ENCODE data around the gene SLC12A9.

SLC12A9 gene

GRCh38 chr7:100864263-100864845 is 11.8 kb downstream of the SLC12A9 start:
- no peak overlapping the region for H3K4me3 ChIP-seq (ENCODE audit: low read depth, low read length, poor library complexity, severe bottlenecking)
- no peaks in the 10 kb centered on the region for H3K27me3 ChIP-seq (ENCODE audit: insufficient read depth, low read length)
- no peaks in the 10 kb centered on the region for H4K20me1 ChIP-seq (ENCODE audit: insufficient read depth, low read length)
- H3K9me2 ChIP-seq (ENCODE audit: low read depth, low read length), result no peaks in the 10 kb centered on the region
- H2AFZ ChIP-seq (ENCODE audit: low read length), result no peak overlapping the region
- peaks cover 38% of the 10 kb centered on the region for H3K4me1 ChIP-seq (ENCODE audit: insufficient read depth, low read length, severe bottlenecking)
- no peaks in the 10 kb centered on the region for H3K9me3 ChIP-seq (ENCODE audit: low read length)
- H3F3A ChIP-seq (ENCODE audit: insufficient read depth, low read length), result no peaks in the 10 kb centered on the region
- H3K79me2 ChIP-seq (ENCODE audit: insufficient read depth, low read length), result no peaks in the 10 kb centered on the region
- no peak overlapping the region for H3K27ac ChIP-seq (ENCODE audit: low read depth, low read length, poor library complexity, severe bottlenecking)
- no peak overlapping the region for H3K4me2 ChIP-seq (ENCODE audit: low read length)
- no peak overlapping the region for H3K9ac ChIP-seq (ENCODE audit: low read length)
- no peak for TF ChIP-seq EZH2 (IDR thresholded peaks at IDR 0.05; ENCODE audit: borderline replicate concordance, low read length)
- peaks cover 27% of the 10 kb centered on the region for H3K36me3 ChIP-seq (ENCODE audit: insufficient read depth, low read length)

- H3K9ac ChIP-seq (ENCODE audit: low read length), result no peak overlapping the region
These were observed 12.9 kb downstream of the SLC12A9 start for GRCh38 chr7:100865372-100865911.

GRCh38 chr7:100865938-100866728 is 13.6 kb downstream of the SLC12A9 start:
- H3K9me3 ChIP-seq (ENCODE audit: low read length), result no peaks in the 10 kb centered on the region
- H3F3A ChIP-seq (ENCODE audit: insufficient read depth, low read length), result no peaks in the 10 kb centered on the region
- peaks cover 14% of the 10 kb centered on the region for H3K36me3 ChIP-seq (ENCODE audit: insufficient read depth, low read length)
- H3K79me2 ChIP-seq (ENCODE audit: insufficient read depth, low read length), result no peaks in the 10 kb centered on the region
- H3K4me1 ChIP-seq (ENCODE audit: insufficient read depth, low read length, severe bottlenecking), result peaks cover 33% of the 10 kb centered on the region
- H3K9me2 ChIP-seq (ENCODE audit: low read depth, low read length), result no peaks in the 10 kb centered on the region
- TF ChIP-seq EZH2 (IDR thresholded peaks at IDR 0.05; ENCODE audit: borderline replicate concordance, low read length) (no peak), CTCF (IDR thresholded peaks at IDR 0.05; ENCODE audit: low read length) (no peak)
- H2AFZ ChIP-seq (ENCODE audit: low read length), result no peak overlapping the region
- H3K27me3 ChIP-seq (ENCODE audit: insufficient read depth, low read length), result no peaks in the 10 kb centered on the region
- no peak overlapping the region; the same call in 1 of the 2 replicates for H3K9ac ChIP-seq (ENCODE audit: low read length)
- H3K27ac ChIP-seq (ENCODE audit: low read depth, low read length, poor library complexity, severe bottlenecking), result no peak overlapping the region
- H3K4me2 ChIP-seq (ENCODE audit: low read length), result peak overlapping the region; percentile 58; the same call in 1 of the 2 replicates
- no peak overlapping the region for H3K4me3 ChIP-seq (ENCODE audit: low read depth, low read length, poor library complexity, severe bottlenecking)
- H4K20me1 ChIP-seq (ENCODE audit: insufficient read depth, low read length), result no peaks in the 10 kb centered on the region

More at GRCh38 chr7:100865372-100865911, 12.9 kb downstream of the SLC12A9 start:
- Histone ChIP-seq H2AFZ (ENCODE audit: low read length) (no peak overlapping the region), H3K79me2 (ENCODE audit: insufficient read depth, low read length) (no peaks in the 10 kb centered on the region), H3K27me3 (ENCODE audit: insufficient read depth, low read length) (no peaks in the 10 kb centered on the region), H3K27ac (ENCODE audit: low read depth, low read length, poor library complexity, severe bottlenecking) (no peak overlapping the region), H3K4me1 (ENCODE audit: insufficient read depth, low read length, severe bottlenecking) (peaks cover 38% of the 10 kb centered on the region), H3F3A (ENCODE audit: insufficient read depth, low read length) (no peaks in the 10 kb centered on the region), H4K20me1 (ENCODE audit: insufficient read depth, low read length) (no peaks in the 10 kb centered on the region), H3K36me3 (ENCODE audit: insufficient read depth, low read length) (peaks cover 21% of the 10 kb centered on the region), H3K9me2 (ENCODE audit: low read depth, low read length) (no peaks in the 10 kb centered on the region), H3K4me2 (ENCODE audit: low read length) (no peak overlapping the region), H3K4me3 (ENCODE audit: low read depth, low read length, poor library complexity, severe bottlenecking) (no peak overlapping the region), H3K9me3 (ENCODE audit: low read length) (no peaks in the 10 kb centered on the region)
- TF ChIP-seq CTCF (IDR thresholded peaks at IDR 0.05; ENCODE audit: low read length) (no peak), EZH2 (IDR thresholded peaks at IDR 0.05; ENCODE audit: borderline replicate concordance, low read length) (no peak)
